COLO829 (cell line): ENCODE data around the gene AMOTL2.

Source experiments
- DNase-seq: peaks from one replicate; pipeline ENCODE4 v3.0.0; 2012; ENCODE audit warnings: low spot score

The AMOTL2 gene

GRCh38 chr3:134366221-134366927 lies 7.9 kb downstream of the AMOTL2 start:
- no peak for DNase-seq

GRCh38 chr3:134365766-134366065 lies 8.5 kb downstream of the AMOTL2 start:
- no peak for DNase-seq

GRCh38 chr3:134364936-134365765 lies 9.1 kb downstream of the AMOTL2 start:
- DNase-seq, result no peak

- DNase-seq, result peak; percentile 95
These were observed 9.9 kb downstream of the AMOTL2 start for GRCh38 chr3:134364061-134364935.

GRCh38 chr3:134363381-134363755 lies 10.9 kb downstream of the AMOTL2 start:
- no peak for DNase-seq

GRCh38 chr3:134362670-134363380 lies 11.4 kb downstream of the AMOTL2 start:
- no peak for DNase-seq

GRCh38 chr3:134362221-134362620 lies 12.0 kb downstream of the AMOTL2 start:
- DNase-seq, result no peak

GRCh38 chr3:134361162-134361835 lies 12.9 kb downstream of the AMOTL2 start:
- DNase-seq, result no peak

GRCh38 chr3:134360046-134360445 lies 14.2 kb downstream of the AMOTL2 start:
- no peak for DNase-seq

GRCh38 chr3:134359121-134360010 lies 14.9 kb downstream of the AMOTL2 start:
- DNase-seq, result no peak

- DNase-seq, result peak; percentile 94
These were observed 16.1 kb downstream of the AMOTL2 start for GRCh38 chr3:134357914-134358811.

GRCh38 chr3:134357261-134357913 lies 16.9 kb downstream of the AMOTL2 start:
- no peak for DNase-seq

GRCh38 chr3:134356411-134357040 lies 17.7 kb downstream of the AMOTL2 start:
- no peak for DNase-seq

- DNase-seq, result no peak
These were observed 18.8 kb downstream of the AMOTL2 start for GRCh38 chr3:134355416-134355815.

GRCh38 chr3:134354612-134355251 lies 19.5 kb downstream of the AMOTL2 start:
- no peak for DNase-seq

GRCh38 chr3:134353831-134354611 lies 20.2 kb downstream of the AMOTL2 start:
- DNase-seq, result no peak
